Activated CD4-positive, alpha-beta memory T cell treated with anti-CD3 and anti-CD28 coated beads, Interleukin-2, amount 10 ng/mL, durations not matched to agents 7 days and 5 days (primary cell): ENCODE results near the gene AQP10. TPM values are rescaled to one million over a fixed set of nuclear protein-coding genes. Genes with fewer than 3 reads are reported as not detected.
"Not testable (repeated sequence)": the region's sequence is repeated elsewhere in the genome, so short reads cannot be mapped to it uniquely, and the experiment has no call there.

Experiments used
- CTCF ChIA-PET: fragments of 350-600 bp; sonication (Branson Sonifier 250); formaldehyde crosslinking; loops from one replicate; lab custom pipeline; 2021; ENCODE audit warnings: antibody characterized with exemption, inconsistent platforms; lab: Charles Lee
- POLR2A ChIA-PET: fragments of 350-600 bp; sonication (Branson Sonifier 250); formaldehyde crosslinking; loops from one replicate; lab custom pipeline; 2021; ENCODE audit warnings: antibody characterized with exemption; lab: Charles Lee
- DNase-seq: peaks from one replicate; pipeline ENCODE4 v3.0.0-alpha.2; 2020
- H3K27ac Mint-ChIP-seq: one replicate; pipeline ENCODE4 v1.8.0; 2021; ENCODE audit warnings: mild to moderate bottlenecking, mixed read lengths
- H3K27me3 Mint-ChIP-seq: one replicate; pipeline ENCODE4 v1.8.0; 2021; ENCODE audit warnings: mixed read lengths
- H3K36me3 Mint-ChIP-seq: one replicate; pipeline ENCODE4 v1.8.0; 2021; ENCODE audit warnings: low read depth, mixed read lengths
- H3K4me1 Mint-ChIP-seq: one replicate; pipeline ENCODE4 v1.8.0; 2021; ENCODE audit warnings: mixed read lengths
- H3K4me3 Mint-ChIP-seq: one replicate; pipeline ENCODE4 v1.8.0; 2021; ENCODE audit warnings: mild to moderate bottlenecking, mixed read lengths
- H3K9me3 Mint-ChIP-seq: one replicate; pipeline ENCODE4 v1.8.0; 2021; ENCODE audit warnings: mixed read lengths
- total RNA-seq, 2 experiments: library from RNA; stranded (reverse); gene quantifications; one replicate each; pipeline ENCODE4 v1.2.3, GENCODE V29; 2021

AQP10 gene
- not detected for total RNA-seq

- Mint-ChIP-seq H3K4me1 (peaks cover 9% of the 10 kb centered on the region), H3K27ac (no peak within 1 kb of the TSS), H3K27me3 (peaks cover 32% of the 10 kb centered on the region), H3K4me3 (no peak within 1 kb of the TSS), H3K36me3 (peaks cover 10% of the 10 kb centered on the region), H3K9me3 (peaks cover 14% of the 10 kb centered on the region)
- CTCF ChIA-PET: interaction anchor here (1.3 kb wide), 1 partner anchor 14 kb away, joined by 8 read pairs; no protein-coding TSS in a partner anchor
- POLR2A ChIA-PET: no interaction called here
- DNase-seq: no peak
Measured at GRCh38 chr1:154320882-154321608, at the start of gene AQP10. Gene AQP10, plus strand, starts transcription at chr1:154321093. Its CDS starts 63 bp downstream, at chr1:154321156.

- Mint-ChIP-seq H3K4me3 (peak within 1 kb of the TSS; percentile 91), H3K27ac (peak within 1 kb of the TSS; percentile 94), H3K36me3 (peaks cover 67% of the 10 kb centered on the region), H3K9me3 (no peaks in the 10 kb centered on the region), H3K27me3 (no peaks in the 10 kb centered on the region), H3K4me1 (peaks cover 43% of the 10 kb centered on the region)
- ChIA-PET POLR2A (interaction anchor here (0.6 to 4.6 kb wide), 18 partner anchors 33 to 327 kb away, joined by 3 to 34 read pairs (median 4); partner anchors contain the start of genes JTB and RPS27), CTCF (interaction anchor here (0.6 to 4.1 kb wide), 20 partner anchors 11 to 861 kb away, joined by 3 to 44 read pairs (median 4); partner anchors contain the start of gene RPS27)
- peak; percentile 98 for DNase-seq
Measured at GRCh38 chr1:154272217-154272998, 48.5 kb upstream of the AQP10 start, which contains the start of gene HAX1. Gene HAX1, plus strand, starts transcription at chr1:154272629. Its CDS starts 95 bp downstream, at chr1:154272724.

GRCh38 chr1:154272999-154273563 is 47.8 kb upstream of the AQP10 start:
- Mint-ChIP-seq H3K4me1 (peaks cover 43% of the 10 kb centered on the region), H3K27ac (peak overlapping the region; percentile 94), H3K27me3 (no peaks in the 10 kb centered on the region), H3K9me3 (no peaks in the 10 kb centered on the region), H3K4me3 (peak overlapping the region; percentile 91), H3K36me3 (peaks cover 67% of the 10 kb centered on the region)
- no peak for DNase-seq
- CTCF ChIA-PET: interaction anchor here (0.7 to 4.1 kb wide), 6 partner anchors 53 to 274 kb away, joined by 4 to 44 read pairs (median 4); no protein-coding TSS in a partner anchor
- POLR2A ChIA-PET: interaction anchor here (0.6 to 4.6 kb wide), 12 partner anchors 10 to 295 kb away, joined by 3 to 34 read pairs (median 4); partner anchors contain the start of gene JTB

GRCh38 chr1:154276797-154277196 is 44.1 kb upstream of the AQP10 start:
- H3K4me1 Mint-ChIP-seq: peaks cover 30% of the 10 kb centered on the region
- H3K9me3 Mint-ChIP-seq: no peaks in the 10 kb centered on the region
- H3K27ac Mint-ChIP-seq: no peak overlapping the region
- peaks cover 43% of the 10 kb centered on the region for H3K36me3 Mint-ChIP-seq
- ChIA-PET POLR2A (interaction anchor here (1.6 kb wide), 1 partner anchor 127 kb away, joined by 4 read pairs; no protein-coding TSS in a partner anchor), CTCF (interaction anchor here (0.6 to 2.9 kb wide), 11 partner anchors 12 to 202 kb away, joined by 3 to 36 read pairs (median 6); no protein-coding TSS in a partner anchor)
- H3K27me3 Mint-ChIP-seq: no peaks in the 10 kb centered on the region
- H3K4me3 Mint-ChIP-seq: no peak overlapping the region
- DNase-seq: peak; percentile 53

GRCh38 chr1:154287591-154287990 is 33.3 kb upstream of the AQP10 start:
- H3K4me3 Mint-ChIP-seq, H3K36me3 Mint-ChIP-seq, H3K9me3 Mint-ChIP-seq, CTCF ChIA-PET, H3K27ac Mint-ChIP-seq, DNase-seq, POLR2A ChIA-PET, H3K4me1 Mint-ChIP-seq, H3K27me3 Mint-ChIP-seq: not testable (repeated sequence)

GRCh38 chr1:154288661-154289060 is 32.2 kb upstream of the AQP10 start:
- Mint-ChIP-seq H3K4me1 (no peaks in the 10 kb centered on the region), H3K4me3 (no peak overlapping the region), H3K27me3 (peaks cover 11% of the 10 kb centered on the region), H3K9me3 (peaks cover 4% of the 10 kb centered on the region), H3K36me3 (peaks cover 3% of the 10 kb centered on the region), H3K27ac (no peak overlapping the region)
- ChIA-PET CTCF (interaction anchor here (1.4 kb wide), 1 partner anchor 47 kb away, joined by 7 read pairs; no protein-coding TSS in a partner anchor), POLR2A (interaction anchor here (0.5 kb wide), 1 partner anchor 104 kb away, joined by 3 read pairs; no protein-coding TSS in a partner anchor)
- no peak for DNase-seq

- Mint-ChIP-seq H3K4me1 (no peaks in the 10 kb centered on the region), H3K36me3 (peaks cover 10% of the 10 kb centered on the region), H3K27ac (no peak overlapping the region), H3K27me3 (peaks cover 11% of the 10 kb centered on the region), H3K4me3 (no peak overlapping the region), H3K9me3 (peaks cover 15% of the 10 kb centered on the region)
- ChIA-PET CTCF (interaction anchor here (0.6 to 2.0 kb wide), 4 partner anchors 15 to 47 kb away, joined by 3 to 6 read pairs (median 3); no protein-coding TSS in a partner anchor), POLR2A (no interaction called here)
- DNase-seq: no peak
Measured at GRCh38 chr1:154290921-154291320, 30.0 kb upstream of the AQP10 start.

GRCh38 chr1:154295408-154296235 is 25.3 kb upstream of the AQP10 start:
- H3K9me3 Mint-ChIP-seq: peaks cover 15% of the 10 kb centered on the region
- H3K4me3 Mint-ChIP-seq: no peak overlapping the region
- H3K27ac Mint-ChIP-seq: no peak overlapping the region
- CTCF ChIA-PET: interaction anchor here (2.5 to 3.0 kb wide), 2 partner anchors 10 to 40 kb away, joined by 9 read pairs; no protein-coding TSS in a partner anchor
- DNase-seq: no peak
- H3K36me3 Mint-ChIP-seq: peaks cover 13% of the 10 kb centered on the region
- POLR2A ChIA-PET: no interaction called here
- peaks cover 11% of the 10 kb centered on the region for H3K27me3 Mint-ChIP-seq
- no peaks in the 10 kb centered on the region for H3K4me1 Mint-ChIP-seq

- peaks cover 2% of the 10 kb centered on the region for H3K27me3 Mint-ChIP-seq
- no peak for DNase-seq
- no peaks in the 10 kb centered on the region for H3K9me3 Mint-ChIP-seq
- ChIA-PET POLR2A (interaction anchor here (0.6 kb wide), 1 partner anchor 136 kb away, joined by 3 read pairs; no protein-coding TSS in a partner anchor), CTCF (no interaction called here)
- no peak overlapping the region for H3K27ac Mint-ChIP-seq
- peaks cover 3% of the 10 kb centered on the region for H3K36me3 Mint-ChIP-seq
- no peak overlapping the region for H3K4me3 Mint-ChIP-seq
- H3K4me1 Mint-ChIP-seq: peaks cover 5% of the 10 kb centered on the region
Measured at GRCh38 chr1:154301582-154301981, 19.3 kb upstream of the AQP10 start.

- peak; percentile 19 for DNase-seq
- Mint-ChIP-seq H3K27ac (no peak overlapping the region), H3K36me3 (peaks cover 2% of the 10 kb centered on the region), H3K27me3 (no peaks in the 10 kb centered on the region), H3K4me3 (no peak overlapping the region), H3K9me3 (peaks cover 3% of the 10 kb centered on the region), H3K4me1 (peaks cover 23% of the 10 kb centered on the region)
- POLR2A ChIA-PET: interaction anchor here (0.8 kb wide), 1 partner anchor 32 kb away, joined by 3 read pairs; the partner anchor contains the start of gene HAX1
- CTCF ChIA-PET: interaction anchor here (1.1 to 1.8 kb wide), 4 partner anchors 8 to 38 kb away, joined by 3 to 11 read pairs (median 6); no protein-coding TSS in a partner anchor
Measured at GRCh38 chr1:154304664-154305337, 16.1 kb upstream of the AQP10 start.

- ChIA-PET CTCF (interaction anchor here (0.7 to 3.3 kb wide), 3 partner anchors 9 to 29 kb away, joined by 3 to 20 read pairs (median 9); no protein-coding TSS in a partner anchor), POLR2A (no interaction called here)
- Mint-ChIP-seq H3K36me3 (peaks cover 2% of the 10 kb centered on the region), H3K9me3 (peaks cover 3% of the 10 kb centered on the region), H3K4me1 (peaks cover 23% of the 10 kb centered on the region), H3K27ac (no peak overlapping the region), H3K4me3 (no peak overlapping the region), H3K27me3 (no peaks in the 10 kb centered on the region)
- no peak for DNase-seq
Measured at GRCh38 chr1:154306151-154306550, 14.7 kb upstream of the AQP10 start.
